ENCODE measurements around the gene AP5S1.

- TF ChIP-seq CTCF (IDR thresholded peaks at IDR 0.05): no peak
- no peak for TF ChIP-seq POLR2A (IDR thresholded peaks at IDR 0.05)
Observed at GRCh38 chr20:3787324-3788014, 32.9 kb upstream of the AP5S1 start.

Data from uterus (tissue), 2 donors.